A549 (cell line): ENCODE measurements around the gene GNL1. TPM values are rescaled to one million over a fixed set of nuclear protein-coding genes. Genes with fewer than 3 reads are reported as not detected.

Experiments used
- ATAC-seq, 2 experiments: fragments of 200-7000 bp in 1 of 2; fragments of >200 bp in 1 of 2; cut with Nextera tagmentation in 1 of 2; cut with Tn5 transposase in 1 of 2; 3 replicates each; pipeline versions ENCODE4 v1.8.0 to v1.9.1; 2018 to 2020; ENCODE audit warnings: mild to moderate bottlenecking in 1 of 2, moderate library complexity in 1 of 2
- CTCF ChIA-PET: fragments of 300-600 bp; sonication (Branson Sonifier 250); formaldehyde crosslinking; extraction: SDS; loops from one replicate; lab custom pipeline; 2021; ENCODE audit warnings: antibody characterized with exemption, inconsistent platforms; lab: Yijun Ruan, JAX
- POLR2A ChIA-PET: fragments of 350-600 bp; formaldehyde crosslinking; extraction: SDS; loops from one replicate; lab custom pipeline; 2021; ENCODE audit warnings: antibody characterized with exemption, inconsistent platforms; lab: Yijun Ruan, JAX
- DNase-seq, 2 experiments: peaks; one replicate each; pipeline versions ENCODE4 v3.0.0 to v3.0.0-alpha.2; 2011 to 2016; ENCODE audit warnings: low read depth in 1 of 2, low spot score in 1 of 2
- FAIRE-seq: peaks from 2 replicates; lab custom pipeline; 2011; peaks lifted over from hg19 to GRCh38; lab: Jason Lieb, UNC
- H3K27ac ChIP-seq, 2 experiments: fragments of >200 bp; sonication (Bioruptor Twin); formaldehyde crosslinking; 3 replicates each; pipeline ENCODE4 v1.5.1; 2016 to 2017
- H3K4me1 ChIP-seq: fragments of >200 bp; sonication (Bioruptor Twin); formaldehyde crosslinking; 3 replicates; pipeline ENCODE4 v1.6.1; 2016
- H3K4me2 ChIP-seq: fragments of >200 bp; sonication (Bioruptor Twin); formaldehyde crosslinking; 3 replicates; pipeline ENCODE4 v1.6.1; 2016
- H3K4me3 ChIP-seq: fragments of >200 bp; sonication (Bioruptor Twin); formaldehyde crosslinking; 3 replicates; pipeline ENCODE4 v1.5.1; 2016
- H3K9me3 ChIP-seq: fragments of >200 bp; sonication (Bioruptor Twin); formaldehyde crosslinking; 3 replicates; pipeline ENCODE4 v1.6.1; 2016
- ATOH8 ChIP-seq: fragments of 250-450 bp; sonication (Bioruptor Pico); IDR thresholded peaks from 2 replicates; pipeline ENCODE4 v1.5.0; 2020; ENCODE audit warnings: low read depth, mild to moderate bottlenecking, moderate library complexity
- CEBPB ChIP-seq, 2 experiments: fragments of >200 bp in 1 of 2; sonication (Bioruptor Twin) in 1 of 2; formaldehyde crosslinking in 1 of 2; IDR thresholded peaks; 2 replicates each; pipeline ENCODE4 v1.6.1; 2012 to 2016
- CHD4 ChIP-seq: fragments of 200-600 bp; sonication (generic); IDR thresholded peaks from 2 replicates; pipeline ENCODE4 v1.6.1; 2016; ENCODE audit warnings: antibody characterized with exemption, mild to moderate bottlenecking, borderline replicate concordance
- CTCF ChIP-seq: fragments of >200 bp; sonication (Bioruptor Twin); formaldehyde crosslinking; IDR thresholded peaks from 3 replicates; pipeline ENCODE4 v1.5.1; 2016
- ELK1 ChIP-seq: fragments of 150-350 bp; IDR thresholded peaks from 2 replicates; pipeline ENCODE4 v1.6.1; 2014; ENCODE audit warnings: low read depth, mild to moderate bottlenecking, low read length
- FOSB ChIP-seq: fragments of 250-450 bp; sonication (Bioruptor Pico); IDR thresholded peaks from 2 replicates; pipeline ENCODE4 v1.5.0; 2020; ENCODE audit warnings: mild to moderate bottlenecking, moderate library complexity
- GATA3 ChIP-seq: IDR thresholded peaks from 2 replicates; pipeline ENCODE4 v1.6.1; 2012; ENCODE audit warnings: borderline replicate concordance
- HDAC2 ChIP-seq: fragments of 200-600 bp; sonication (generic); IDR thresholded peaks from 2 replicates; pipeline ENCODE4 v1.6.1; 2016
- HMGXB4 ChIP-seq: fragments of 250-450 bp; sonication (Bioruptor Pico); IDR thresholded peaks from 2 replicates; pipeline ENCODE4 v1.5.0; 2021; ENCODE audit warnings: mild to moderate bottlenecking, moderate library complexity, borderline replicate concordance
- JUN ChIP-seq, 2 experiments: fragments of >200 bp; sonication (Bioruptor Twin); formaldehyde crosslinking; IDR thresholded peaks; 2 replicates in 1 of 2; 3 replicates in 1 of 2; pipeline ENCODE4 v1.6.1; 2016 to 2017
- KDM1A ChIP-seq: fragments of 200-600 bp; sonication (generic); IDR thresholded peaks from 2 replicates; pipeline ENCODE4 v1.6.1; 2016; ENCODE audit warnings: low read depth, mild to moderate bottlenecking
- MAZ ChIP-seq: fragments of 150-350 bp; IDR thresholded peaks from 2 replicates; pipeline ENCODE4 v1.6.1; 2014; ENCODE audit warnings: antibody characterized with exemption, low read depth, low read length, borderline replicate concordance
- NFE2L2 ChIP-seq: fragments of 150-350 bp; conservative IDR thresholded peaks from 2 replicates; pipeline ENCODE4 v1.6.1; 2014; ENCODE audit warnings: low read length
- PHF8 ChIP-seq: fragments of 200-600 bp; sonication (generic); IDR thresholded peaks from 2 replicates; pipeline ENCODE4 v1.6.1; 2016; ENCODE audit warnings: low read depth, mild to moderate bottlenecking, antibody characterized with exemption, moderate library complexity, borderline replicate concordance
- POLR2AphosphoS2 ChIP-seq: conservative IDR thresholded peaks from 2 replicates; pipeline ENCODE4 v1.6.1; 2012; ENCODE audit warnings: low read length, improper control_type of control experiment, inconsistent platforms
- REST ChIP-seq: fragments of 200-600 bp; sonication (generic); IDR thresholded peaks from 2 replicates; pipeline ENCODE4 v1.6.1; 2016; ENCODE audit warnings: antibody characterized with exemption, mild to moderate bottlenecking, moderate library complexity
- RFX5 ChIP-seq: fragments of 450-650 bp; IDR thresholded peaks from 2 replicates; pipeline ENCODE4 v1.7.1; 2014; ENCODE audit warnings: antibody characterized with exemption, mild to moderate bottlenecking, moderate library complexity
- RNF2 ChIP-seq: fragments of 200-600 bp; sonication (generic); IDR thresholded peaks from 2 replicates; pipeline ENCODE4 v1.6.1; 2016; ENCODE audit warnings: low read depth, mild to moderate bottlenecking, antibody characterized with exemption, moderate library complexity, borderline replicate concordance
- SREBF2 ChIP-seq: fragments of 450-650 bp; IDR thresholded peaks from 2 replicates; pipeline ENCODE4 v1.6.1; 2014; ENCODE audit warnings: mild to moderate bottlenecking, moderate library complexity
- TP53 ChIP-seq: fragments of 250-450 bp; sonication (Bioruptor Pico); IDR thresholded peaks from 2 replicates; pipeline ENCODE4 v1.5.0; 2021; ENCODE audit warnings: mild to moderate bottlenecking, moderate library complexity
- USF2 ChIP-seq: fragments of 450-650 bp; IDR thresholded peaks from 2 replicates; pipeline ENCODE4 v1.6.1; 2014; ENCODE audit warnings: antibody characterized with exemption
- ZSCAN20 ChIP-seq: fragments of 250-450 bp; sonication (Bioruptor Pico); IDR thresholded peaks from 2 replicates; pipeline ENCODE4 v1.8.0; 2022; ENCODE audit warnings: mild to moderate bottlenecking, moderate library complexity
- WGBS: methylation state at CpG from one replicate; pipeline ENCODE4 v1.1.6; 2017; ENCODE audit errors: missing lambda C conversion rate; 5-methylcytosine and 5-hydroxymethylcytosine counted together
- polyA plus RNA-seq, 4 experiments: library from polyadenylated mRNA; depleted of rRNA in 3 of 4; stranded (reverse); fragments of >200 nt; fragmentation: RNase III in 1 of 4; extraction: RNeasy Plus Mini Kit Qiagen cat#74134 plus additional on column Dnase treatment in 1 of 4; gene quantifications; 2 replicates in 3 of 4; 3 replicates in 1 of 4; pipeline ENCODE4 v1.2.3, GENCODE V29; 2011 to 2017
- TF ChIP-seq, protein P1 (sequence below): fragments of >200 bp; sonication (Bioruptor Twin); formaldehyde crosslinking; IDR thresholded peaks from 3 replicates; pipeline ENCODE4 v1.6.1; 2016
- TF ChIP-seq, protein P2 (sequence below): IDR thresholded peaks from 2 replicates; pipeline ENCODE4 v1.6.1; 2012
- TF ChIP-seq, protein P3 (sequence below): IDR thresholded peaks from 2 replicates; pipeline ENCODE4 v1.6.1; 2012

GNL1 gene
- polyA plus RNA-seq, 2 of the 4 experiments (the other 2 are of a cell fraction): 18.5 to 27.2 TPM

- no peak for FAIRE-seq
- DNase-seq: peak; percentile 89 to 96
- ATAC-seq: peak; percentile 95 to 97
- ChIA-PET POLR2A (interaction anchor here (0.5 to 1.6 kb wide), 10 partner anchors 10 to 1103 kb away, joined by 3 to 15 read pairs (median 4); partner anchors contain the start of genes GNL1, MRPS18B and PRR3), CTCF (interaction anchor here (1.4 to 1.8 kb wide), 2 partner anchors 21 to 30 kb away, joined by 4 to 5 read pairs; no protein-coding TSS in a partner anchor)
- H3K27ac ChIP-seq: peak within 1 kb of the TSS; percentile 89 to 99
- no peaks in the 10 kb centered on the region for H3K9me3 ChIP-seq
- H3K4me2 ChIP-seq: peak within 1 kb of the TSS; percentile 92
- peak within 1 kb of the TSS; percentile 52 for H3K4me3 ChIP-seq
- under 1% methylated on average over 43 of the region's 59 CpGs for WGBS
- peaks cover 14% of the 10 kb centered on the region for H3K4me1 ChIP-seq
- no peak for TF ChIP-seq FOSB (CRISPR knock-in tag)
- TF ChIP-seq USF2: peak; percentile 37
- no peak for TF ChIP-seq POLR2AphosphoS2
- TF ChIP-seq ELK1: no peak
- TF ChIP-seq RFX5: no peak
- no peak for TF ChIP-seq CEBPB (IDR thresholded peaks at IDR 0.05)
- TF ChIP-seq RNF2: no peak
- no peak for TF ChIP-seq ZSCAN20 (CRISPR knock-in tag)
- TF ChIP-seq, protein P1, sequence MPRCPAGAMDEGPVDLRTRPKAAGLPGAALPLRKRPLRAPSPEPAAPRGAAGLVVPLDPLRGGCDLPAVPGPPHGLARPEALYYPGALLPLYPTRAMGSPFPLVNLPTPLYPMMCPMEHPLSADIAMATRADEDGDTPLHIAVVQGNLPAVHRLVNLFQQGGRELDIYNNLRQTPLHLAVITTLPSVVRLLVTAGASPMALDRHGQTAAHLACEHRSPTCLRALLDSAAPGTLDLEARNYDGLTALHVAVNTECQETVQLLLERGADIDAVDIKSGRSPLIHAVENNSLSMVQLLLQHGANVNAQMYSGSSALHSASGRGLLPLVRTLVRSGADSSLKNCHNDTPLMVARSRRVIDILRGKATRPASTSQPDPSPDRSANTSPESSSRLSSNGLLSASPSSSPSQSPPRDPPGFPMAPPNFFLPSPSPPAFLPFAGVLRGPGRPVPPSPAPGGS: peak; percentile 83
- peak; percentile 79 for TF ChIP-seq PHF8
- no peak for TF ChIP-seq HDAC2
- TF ChIP-seq, protein P2, sequence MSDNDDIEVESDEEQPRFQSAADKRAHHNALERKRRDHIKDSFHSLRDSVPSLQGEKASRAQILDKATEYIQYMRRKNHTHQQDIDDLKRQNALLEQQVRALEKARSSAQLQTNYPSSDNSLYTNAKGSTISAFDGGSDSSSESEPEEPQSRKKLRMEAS: peak; percentile 97
- TF ChIP-seq CTCF: no peak
- peak; percentile 77; the same call in 1 of the 2 replicates for TF ChIP-seq ATOH8 (CRISPR knock-in tag)
- peak; percentile 65 to 89 for TF ChIP-seq JUN (IDR thresholded peaks at IDR 0.05)
- TF ChIP-seq, protein P3, sequence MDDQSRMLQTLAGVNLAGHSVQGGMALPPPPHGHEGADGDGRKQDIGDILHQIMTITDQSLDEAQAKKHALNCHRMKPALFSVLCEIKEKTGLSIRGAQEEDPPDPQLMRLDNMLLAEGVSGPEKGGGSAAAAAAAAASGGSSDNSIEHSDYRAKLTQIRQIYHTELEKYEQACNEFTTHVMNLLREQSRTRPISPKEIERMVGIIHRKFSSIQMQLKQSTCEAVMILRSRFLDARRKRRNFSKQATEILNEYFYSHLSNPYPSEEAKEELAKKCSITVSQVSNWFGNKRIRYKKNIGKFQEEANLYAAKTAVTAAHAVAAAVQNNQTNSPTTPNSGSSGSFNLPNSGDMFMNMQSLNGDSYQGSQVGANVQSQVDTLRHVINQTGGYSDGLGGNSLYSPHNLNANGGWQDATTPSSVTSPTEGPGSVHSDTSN: 0 out of 2 replicates have a peak, but pooled peaks have one; percentile 31
- no peak for TF ChIP-seq SREBF2
- TF ChIP-seq HMGXB4 (CRISPR knock-in tag): 0 out of 2 replicates have a peak, but pooled peaks have one; percentile 21
- no peak for TF ChIP-seq NFE2L2
- peak; percentile 42; the same call in 1 of the 2 replicates for TF ChIP-seq TP53
- TF ChIP-seq CHD4: no peak
- 0 out of 2 replicates have a peak, but pooled peaks have one; percentile 53 for TF ChIP-seq MAZ
- TF ChIP-seq REST: peak; percentile 57
- TF ChIP-seq GATA3: no peak
- TF ChIP-seq KDM1A: no peak
Observed at GRCh38 chr6:30571075-30571761, 14.9 kb upstream of the GNL1 start, which contains the start of gene ABCF1. Gene ABCF1 (plus strand): TSS chr6:30571442. CDS start chr6:30571488, 46 bp downstream.
